Activated naive CD4-positive, alpha-beta T cell treated with Interleukin-2 at 50 U/mL for 16 hours (primary cell): ENCODE data around the gene ATP2A1.
"Not testable (repeated sequence)": the region's sequence is repeated elsewhere in the genome, so short reads cannot be mapped to it uniquely, and the experiment has no call there.

Experiments used
- DNase-seq: peaks from one replicate; pipeline ENCODE4 v3.0.0-alpha.2; 2020

Gene ATP2A1

DNA sequence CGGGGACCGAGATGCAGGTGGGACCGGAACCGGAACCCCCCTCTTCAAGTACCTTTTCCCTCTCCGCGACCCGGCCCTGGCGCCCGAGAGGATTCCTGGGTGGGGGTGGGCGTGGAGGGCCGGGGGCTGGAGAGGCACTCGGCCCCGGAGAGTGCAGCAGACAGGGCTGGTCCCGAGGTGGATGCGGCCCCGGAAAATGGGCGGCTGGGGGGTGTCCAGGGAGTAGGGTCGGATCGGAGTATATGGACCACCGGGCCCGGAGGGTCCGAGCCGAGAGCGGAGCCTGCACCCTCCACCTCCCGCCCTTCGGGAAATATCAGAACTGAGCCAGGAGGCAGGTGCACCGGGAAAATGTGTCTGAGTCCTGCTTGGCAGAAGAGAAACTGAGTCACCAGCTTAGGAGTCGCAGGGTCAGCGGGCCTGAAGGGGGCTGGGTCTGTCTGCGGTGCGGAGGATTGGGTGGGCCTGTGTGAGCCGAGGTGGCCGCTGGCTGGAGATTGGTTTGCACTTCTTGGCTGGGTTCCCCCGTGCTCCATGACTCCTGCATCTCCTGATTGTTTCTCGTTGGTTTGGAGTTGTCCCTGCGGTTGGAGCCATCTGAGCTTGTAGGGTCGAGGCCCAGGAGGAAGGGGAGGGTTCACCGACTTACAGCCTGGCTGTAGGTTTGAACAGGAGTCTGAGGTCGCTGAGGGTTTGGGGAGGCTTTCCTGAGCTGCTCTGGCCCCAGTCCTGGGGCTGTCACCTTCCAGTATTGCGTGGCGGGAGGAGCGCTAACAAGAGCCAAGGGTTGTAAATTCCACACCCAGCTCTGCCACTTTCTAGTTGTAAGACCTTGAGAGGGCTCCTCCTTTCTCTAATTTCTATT lies 14.1 kb upstream of the ATP2A1 start:
- peak; percentile 11 for DNase-seq

DNA sequence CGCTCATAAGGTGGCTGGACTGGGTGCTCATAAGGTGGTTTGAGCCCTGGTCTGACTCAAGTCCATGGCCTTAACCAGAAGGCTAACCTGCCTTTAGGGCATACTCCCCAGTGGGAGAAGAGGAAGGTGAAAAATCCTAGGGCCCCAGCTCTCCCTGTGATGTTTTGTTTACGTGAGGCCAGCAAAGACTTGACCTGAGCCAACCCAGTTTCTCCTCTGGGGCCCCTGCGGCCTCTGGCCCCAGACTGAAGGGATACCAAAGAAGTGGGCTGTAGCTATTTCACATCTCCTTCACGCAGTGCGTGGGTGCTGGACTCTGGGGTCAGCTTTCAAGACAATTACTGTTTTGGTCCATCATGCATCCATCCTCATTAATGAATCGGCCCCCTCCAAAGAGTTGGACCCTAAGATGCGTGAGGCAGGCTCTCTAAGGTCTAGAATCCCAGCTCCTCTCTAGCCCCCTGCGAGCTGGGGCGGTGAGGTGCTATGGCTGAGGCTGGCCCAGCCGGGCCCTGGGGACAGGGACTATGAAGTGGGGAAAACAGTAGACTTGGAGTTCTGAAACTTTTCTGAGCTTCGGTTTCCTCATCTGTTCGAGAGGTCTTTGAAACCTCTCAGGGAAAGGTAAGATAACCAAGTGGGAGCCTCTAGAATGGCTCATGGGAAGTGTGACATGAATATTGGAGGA lies 13.1 kb upstream of the ATP2A1 start:
- DNase-seq: no peak

DNA sequence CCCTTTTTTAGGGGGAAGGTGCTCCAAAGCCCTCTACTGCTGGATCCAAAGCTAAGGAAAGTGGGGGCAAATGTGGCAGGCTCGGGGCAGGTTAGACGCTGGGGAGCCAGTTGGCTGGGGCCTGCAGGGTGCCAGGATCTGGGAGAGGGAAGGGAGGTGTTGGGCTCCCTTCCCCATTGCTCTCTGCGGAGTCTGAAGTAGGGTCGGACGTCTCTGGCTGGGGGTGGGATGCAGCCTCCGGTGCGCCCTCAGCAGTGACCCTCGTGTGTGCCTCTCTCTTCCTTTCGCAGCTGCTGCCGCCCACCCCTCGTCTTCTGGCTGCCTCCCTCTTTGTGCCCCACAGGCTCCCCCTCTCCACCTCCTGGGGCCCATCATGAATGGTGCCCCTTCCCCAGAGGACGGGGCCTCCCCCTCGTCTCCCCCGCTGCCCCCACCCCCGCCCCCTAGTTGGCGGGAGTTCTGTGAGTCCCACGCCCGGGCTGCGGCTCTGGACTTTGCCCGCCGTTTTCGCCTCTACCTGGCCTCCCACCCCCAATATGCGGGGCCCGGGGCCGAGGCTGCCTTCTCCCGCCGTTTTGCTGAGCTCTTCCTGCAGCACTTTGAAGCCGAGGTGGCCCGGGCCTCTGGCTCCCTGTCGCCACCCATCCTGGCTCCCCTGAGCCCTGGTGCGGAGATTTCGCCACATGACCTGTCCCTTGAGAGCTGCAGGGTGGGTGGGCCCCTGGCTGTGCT lies 12.4 kb upstream of the ATP2A1 start:
- DNase-seq: no peak

DNA sequence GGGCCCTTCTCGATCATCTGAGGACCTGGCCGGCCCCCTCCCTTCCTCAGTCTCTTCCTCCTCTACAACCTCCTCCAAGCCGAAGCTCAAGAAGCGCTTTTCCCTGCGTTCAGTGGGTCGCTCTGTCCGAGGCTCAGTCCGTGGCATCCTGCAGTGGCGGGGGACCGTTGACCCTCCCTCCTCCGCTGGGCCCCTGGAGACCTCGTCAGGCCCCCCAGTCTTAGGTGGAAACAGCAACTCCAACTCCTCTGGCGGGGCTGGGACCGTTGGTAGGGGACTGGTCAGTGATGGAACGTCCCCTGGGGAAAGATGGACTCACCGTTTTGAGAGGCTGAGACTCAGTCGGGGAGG lies 11.9 kb upstream of the ATP2A1 start:
- DNase-seq: no peak

DNA sequence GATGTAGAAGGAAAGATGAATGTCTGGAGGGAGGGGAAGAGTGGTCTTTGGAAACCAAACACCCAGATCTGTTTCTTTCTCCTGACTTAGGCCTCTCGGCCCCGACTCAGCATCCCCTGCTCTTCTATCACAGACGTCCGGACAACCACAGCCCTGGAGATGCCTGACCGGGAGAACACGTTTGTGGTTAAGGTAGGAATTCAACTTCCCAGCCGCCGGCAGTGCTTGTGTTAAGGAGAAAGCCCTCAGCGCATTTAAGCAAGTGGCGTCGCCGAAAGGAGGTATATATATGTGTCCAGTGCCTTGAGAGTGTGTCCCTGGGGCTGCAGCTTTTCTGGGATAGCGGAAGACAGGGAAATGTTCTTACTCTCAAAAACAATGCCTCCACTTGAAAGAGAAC lies 11.0 kb upstream of the ATP2A1 start:
- DNase-seq: no peak

DNA sequence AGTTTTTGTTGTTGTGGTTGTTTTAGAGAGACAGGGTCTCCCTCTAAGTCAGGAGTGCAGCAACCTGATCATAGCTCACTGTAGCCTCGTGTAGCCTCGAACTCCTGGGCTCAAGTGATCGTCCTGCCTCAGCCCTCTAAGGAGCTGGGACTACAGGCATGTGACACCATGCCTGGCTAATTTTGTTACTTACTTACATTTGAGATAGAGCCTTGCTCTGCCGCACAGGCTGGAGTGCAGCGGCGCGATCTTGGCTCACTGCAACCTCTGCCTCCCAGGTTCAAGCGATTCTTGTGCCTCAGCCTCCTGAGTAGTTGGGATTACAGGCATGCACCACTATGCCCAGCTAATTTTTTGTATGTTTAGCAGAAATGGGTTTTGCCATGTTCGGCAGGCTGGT lies 10.6 kb upstream of the ATP2A1 start:
- DNase-seq: not testable (repeated sequence)

DNA sequence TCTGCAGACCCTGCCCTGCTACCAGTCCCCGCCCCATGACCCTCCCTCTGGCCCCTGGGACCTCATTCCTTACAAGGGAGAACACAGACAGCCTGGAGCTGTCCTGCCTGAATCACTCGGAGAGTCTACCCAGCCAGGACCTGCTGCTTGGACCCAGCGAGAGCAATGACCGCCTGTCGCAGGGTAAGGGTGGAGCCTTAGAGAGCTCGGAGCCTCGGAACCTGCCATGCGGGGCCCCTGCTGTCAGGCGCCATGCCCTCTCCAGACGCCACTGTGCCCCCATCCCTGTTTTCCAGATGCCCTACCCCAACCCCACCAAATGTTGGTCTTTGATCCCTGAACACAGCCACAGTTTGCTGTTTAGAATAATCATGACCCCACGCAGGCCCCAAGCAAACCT lies 9.1 kb upstream of the ATP2A1 start:
- no peak for DNase-seq

DNA sequence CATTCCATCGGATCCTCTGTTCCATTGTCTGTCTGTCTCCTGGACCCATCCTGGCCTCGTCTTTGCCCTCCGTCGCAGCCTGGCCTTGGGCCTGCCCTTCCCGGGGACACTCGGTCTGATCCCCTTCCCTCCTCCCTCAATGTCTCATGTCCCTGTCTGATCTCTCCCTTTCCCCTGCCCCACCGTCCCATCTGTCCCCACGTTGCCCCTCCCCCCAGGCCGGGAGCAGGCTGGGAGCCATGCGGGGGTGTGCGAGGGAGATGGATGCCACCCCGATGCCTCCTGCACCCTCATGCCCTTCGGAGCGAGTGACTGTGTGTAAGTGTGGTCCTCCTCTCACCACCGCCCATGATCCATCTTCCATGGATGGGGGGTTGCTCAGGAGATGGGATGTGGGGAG lies 5.3 kb upstream of the ATP2A1 start:
- DNase-seq: no peak

DNA sequence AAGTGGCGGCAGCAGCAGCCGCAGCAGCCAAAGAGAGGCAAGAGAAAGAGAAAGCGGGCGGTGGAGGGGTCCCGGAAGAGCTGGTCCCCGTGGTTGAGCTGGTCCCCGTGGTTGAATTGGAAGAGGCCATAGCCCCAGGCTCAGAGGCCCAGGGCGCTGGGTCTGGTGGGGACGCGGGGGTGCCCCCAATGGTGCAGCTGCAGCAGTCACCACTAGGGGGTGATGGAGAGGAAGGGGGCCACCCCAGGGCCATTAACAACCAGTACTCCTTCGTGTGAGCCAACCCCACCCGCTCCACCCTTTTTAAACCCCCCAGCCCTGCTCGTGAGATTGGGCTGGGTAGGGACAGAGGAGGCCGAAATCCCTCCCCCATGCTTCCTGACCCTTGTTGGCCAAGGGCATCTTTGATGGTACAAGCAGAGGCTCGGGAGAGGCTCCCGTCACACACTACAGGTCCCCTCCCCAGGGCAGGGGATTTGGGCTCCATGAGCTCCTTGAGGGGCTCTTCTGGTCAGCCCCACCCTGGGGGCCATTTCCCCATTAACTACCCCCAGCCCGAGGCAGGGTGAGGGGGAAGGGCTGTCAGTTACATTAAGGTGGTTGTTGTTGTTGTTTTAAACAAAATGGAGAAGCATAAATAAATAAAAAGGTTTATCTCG lies 4.6 kb upstream of the ATP2A1 start:
- DNase-seq: peak; percentile 69

DNA sequence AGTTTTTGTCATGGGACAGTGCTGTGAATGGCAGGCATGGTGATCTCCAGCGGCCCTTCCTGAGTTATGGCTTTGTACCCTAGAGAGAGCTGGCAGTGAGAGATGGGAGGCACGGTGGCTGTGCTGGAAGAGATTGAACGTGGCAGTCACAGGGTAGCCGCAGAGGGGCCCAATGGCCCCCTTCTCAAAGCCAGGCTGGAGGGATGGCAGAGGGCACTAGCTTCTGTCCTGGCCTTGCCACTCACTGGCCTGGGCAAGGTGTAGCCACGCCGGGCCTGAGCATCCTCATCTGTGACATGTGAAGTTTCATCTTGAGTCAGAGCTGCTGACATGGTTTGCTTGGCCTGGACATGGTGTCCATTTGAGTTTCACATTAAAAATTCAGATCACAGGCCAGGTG lies 3.9 kb upstream of the ATP2A1 start:
- no peak for DNase-seq

DNA sequence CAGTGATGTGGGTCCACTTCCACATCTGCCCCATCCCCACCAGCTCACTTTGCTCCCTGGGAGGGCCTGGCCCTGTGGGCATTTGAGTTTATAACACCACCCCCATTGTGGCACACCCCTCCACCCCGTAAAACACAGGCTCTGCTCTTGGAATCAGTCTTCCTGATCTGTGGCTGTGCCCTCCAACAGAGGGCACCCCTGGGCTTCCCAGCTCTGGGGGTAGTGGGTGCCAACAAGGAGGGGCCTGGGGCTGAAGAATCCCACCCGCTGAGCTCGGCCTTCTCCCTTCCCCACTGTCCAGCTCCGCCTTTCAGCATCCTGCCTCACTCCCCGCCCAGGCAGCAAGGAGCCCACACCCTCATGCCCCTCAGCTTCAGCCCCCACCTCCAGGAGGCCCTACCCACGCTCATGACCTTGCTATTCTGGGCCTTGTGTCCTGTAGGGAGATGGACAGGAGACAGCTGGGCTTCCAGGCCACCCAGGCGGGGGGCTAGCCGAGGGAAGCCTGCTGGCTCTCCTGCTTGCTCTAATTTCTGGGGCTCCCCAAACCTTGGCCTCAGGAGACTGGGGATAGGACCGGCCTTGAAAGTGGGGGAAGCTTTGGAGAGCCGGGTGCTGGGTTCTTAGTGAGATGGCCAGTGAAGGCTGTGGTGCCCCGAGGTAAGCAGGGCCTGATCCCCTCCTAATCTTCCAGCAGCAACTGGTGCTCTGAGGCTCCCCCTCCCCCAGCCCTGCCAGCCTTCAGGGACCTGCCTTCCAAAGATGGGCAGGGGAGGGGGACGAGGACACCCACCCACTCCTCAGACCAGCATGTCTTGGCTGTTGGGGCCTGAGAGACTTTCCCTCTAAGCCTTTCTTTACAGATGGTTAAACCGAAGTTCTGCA lies 2.9 kb upstream of the ATP2A1 start:
- DNase-seq: no peak

DNA sequence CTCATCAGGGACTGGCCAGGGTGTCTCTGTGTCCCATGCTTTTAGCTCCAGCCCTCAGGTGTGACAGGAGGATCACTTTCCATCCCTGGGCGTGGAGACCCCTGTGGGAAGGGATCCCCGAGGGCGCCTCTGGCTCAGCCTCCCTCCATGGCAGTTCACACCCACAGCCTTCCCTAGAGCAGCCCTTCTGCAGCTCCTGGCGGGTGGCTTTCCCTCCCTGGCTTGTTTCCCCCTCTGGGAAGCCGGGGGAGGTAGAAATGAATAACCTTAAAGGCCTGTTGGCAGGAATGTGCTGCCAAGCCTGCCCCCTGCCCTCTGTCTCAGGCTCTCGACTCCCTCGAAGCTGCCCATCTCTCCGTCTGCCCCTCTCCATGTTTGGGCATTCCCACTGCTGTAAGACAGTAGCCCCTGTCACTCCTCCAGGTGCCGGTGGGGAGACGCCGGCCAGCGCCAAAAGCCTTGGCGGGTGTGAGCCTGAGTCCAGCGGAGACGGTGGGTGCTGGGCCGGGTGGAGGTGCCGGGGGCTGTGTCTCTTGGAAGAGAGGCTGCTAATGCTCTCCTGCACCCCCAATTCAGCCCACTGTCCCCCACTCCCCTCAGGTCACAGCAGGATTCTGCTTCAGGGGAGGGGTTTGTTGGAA lies 2.1 kb upstream of the ATP2A1 start:
- DNase-seq: no peak

DNA sequence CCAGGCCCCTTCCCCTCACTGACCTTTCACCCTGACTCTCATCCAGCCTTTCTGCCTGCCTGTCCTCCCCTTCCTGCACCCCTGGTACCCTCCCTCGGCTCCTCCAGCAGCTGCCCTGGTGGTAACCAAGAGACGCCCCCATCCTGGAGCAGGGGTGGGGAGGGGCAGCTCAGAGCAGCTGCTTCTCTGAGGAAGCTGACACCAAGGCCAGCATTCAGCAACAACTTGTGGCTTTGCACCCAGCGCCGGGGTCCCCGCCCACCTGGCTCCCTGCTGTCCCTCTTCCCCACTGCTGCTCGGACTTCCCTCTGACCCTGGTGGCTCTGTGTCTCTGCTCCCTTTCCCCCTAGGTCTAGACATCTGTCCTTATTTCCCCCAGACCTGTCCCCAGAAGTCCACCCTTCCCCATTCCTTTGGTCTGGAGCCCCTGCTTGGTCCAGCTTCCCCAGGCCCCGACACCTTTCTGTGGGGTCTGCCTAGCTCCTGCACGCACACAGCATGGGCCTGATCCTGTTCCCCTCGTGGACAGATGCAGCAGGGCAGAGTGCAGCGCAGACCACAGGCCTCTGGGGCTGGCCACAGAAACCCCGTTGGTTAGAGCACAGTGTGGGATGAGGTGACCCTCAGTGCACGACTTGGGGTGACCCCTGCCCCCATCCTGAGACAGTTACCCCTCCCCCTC lies 1.2 kb upstream of the ATP2A1 start:
- no peak for DNase-seq

DNA sequence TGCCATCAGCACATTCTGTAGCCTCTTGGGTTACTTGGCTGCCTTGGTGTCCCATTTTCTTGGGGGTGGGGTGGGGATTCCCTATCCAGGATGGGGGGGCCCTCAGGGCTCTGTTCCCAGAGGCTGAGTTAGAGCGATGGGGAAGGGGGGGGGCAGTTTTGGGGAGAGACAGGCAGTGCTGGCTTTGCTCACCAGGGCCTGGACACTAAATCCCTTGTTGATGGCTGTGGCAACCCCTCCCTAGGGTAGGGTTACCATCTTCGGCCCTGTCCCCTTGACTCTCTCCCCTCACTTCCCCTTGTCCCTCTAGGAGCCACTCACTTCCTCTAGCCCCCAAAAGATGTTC lies 660 bp upstream of the ATP2A1 start:
- DNase-seq: no peak

DNA sequence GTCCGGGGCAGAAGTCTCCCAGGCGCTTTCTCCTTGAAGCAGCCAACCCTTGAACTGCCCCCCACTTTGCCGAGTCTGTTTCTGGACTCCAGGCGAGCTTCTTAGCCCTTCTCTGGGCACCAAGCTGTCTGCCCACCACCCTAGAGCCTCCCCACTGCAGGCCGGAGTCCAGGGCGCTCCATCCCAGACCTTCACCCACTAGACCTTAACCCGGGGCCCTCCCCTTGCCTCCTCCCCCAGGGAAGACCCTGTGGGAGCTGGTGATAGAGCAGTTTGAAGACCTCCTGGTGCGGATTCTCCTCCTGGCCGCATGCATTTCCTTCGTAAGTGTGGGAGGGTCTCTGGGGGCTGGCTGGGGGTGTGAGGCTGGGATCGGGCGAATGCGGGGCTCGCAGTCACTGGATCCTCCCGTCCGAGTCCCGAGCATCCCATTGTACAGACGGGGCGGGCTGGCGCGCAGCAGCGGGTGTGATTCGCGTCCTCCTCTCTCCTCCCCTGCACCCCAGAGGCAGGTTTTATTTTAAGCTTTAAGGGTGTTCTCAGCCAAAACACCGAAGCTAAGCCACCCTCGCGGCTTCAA lies 1.1 kb downstream of the ATP2A1 start:
- DNase-seq: no peak

DNA sequence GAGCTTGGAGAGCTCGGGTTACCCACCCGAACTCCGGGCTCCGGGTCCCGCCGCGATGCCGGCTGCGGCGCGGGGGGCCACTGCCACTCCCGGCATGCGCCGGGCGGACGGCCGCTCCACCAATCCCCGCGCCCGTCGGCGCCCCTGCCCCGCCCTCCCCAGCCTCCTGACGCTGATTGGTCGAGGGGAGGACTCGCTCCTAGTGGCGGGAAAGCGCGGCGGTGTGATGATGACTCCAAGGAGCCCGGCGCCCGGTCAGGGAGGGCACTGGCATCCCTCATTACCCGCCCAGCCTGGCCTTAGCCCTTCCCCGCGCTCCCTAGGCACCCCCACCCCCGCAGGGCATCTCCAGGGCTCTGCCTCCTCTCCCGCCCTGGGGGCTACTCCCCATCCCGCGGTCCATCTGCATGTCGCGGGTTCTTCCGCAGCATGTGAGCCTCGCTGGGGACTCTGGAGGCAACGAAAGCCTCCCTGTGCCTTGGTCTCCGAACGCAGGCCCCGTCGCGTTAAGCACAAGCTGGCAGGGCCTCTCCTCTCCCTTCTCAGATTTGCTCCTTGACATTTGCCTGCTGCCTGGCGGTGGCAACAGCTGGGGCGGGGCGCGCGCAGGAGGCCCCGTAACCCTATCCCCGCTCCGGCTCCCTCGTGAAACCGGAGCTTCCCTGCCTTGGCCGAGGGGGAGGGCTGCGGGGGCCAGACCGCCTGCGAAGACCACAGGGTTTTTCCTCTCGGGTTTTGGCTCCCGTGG lies 1.7 kb downstream of the ATP2A1 start:
- peak; percentile 93 for DNase-seq

DNA sequence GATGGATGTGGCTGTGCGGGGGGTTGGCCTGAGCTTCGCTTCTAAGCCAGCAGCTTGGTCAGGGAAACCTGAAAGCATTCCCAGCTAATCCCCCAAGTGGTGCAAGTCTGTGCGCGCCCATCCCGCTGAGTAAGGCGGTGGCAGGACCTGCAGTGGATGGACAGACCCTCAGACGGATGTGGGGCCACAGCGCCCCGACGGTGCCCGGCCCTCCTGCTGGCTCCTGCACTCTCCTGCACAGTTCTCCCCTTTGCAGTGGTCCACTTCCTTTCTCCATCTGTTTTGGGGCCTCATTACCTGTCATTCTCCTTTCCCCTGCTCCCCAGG lies 2.3 kb downstream of the ATP2A1 start:
- no peak for DNase-seq

DNA sequence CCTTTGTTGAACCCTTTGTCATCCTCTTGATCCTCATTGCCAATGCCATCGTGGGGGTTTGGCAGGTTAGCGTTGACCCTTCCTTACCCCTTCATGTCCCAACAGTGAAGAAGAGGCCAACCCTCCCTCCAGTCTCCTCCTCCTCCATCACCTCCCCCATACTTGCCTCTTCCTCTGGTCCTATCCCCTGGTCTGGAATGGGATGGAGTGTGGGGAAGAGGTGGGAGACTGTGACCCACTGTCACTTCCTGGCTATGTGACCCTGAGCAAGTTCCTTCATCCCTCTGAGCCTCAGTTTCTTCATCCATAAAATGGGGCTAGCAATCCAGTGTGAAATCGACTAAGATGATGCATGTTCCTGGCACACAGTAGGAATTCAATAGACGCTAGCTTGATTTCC lies 2.7 kb downstream of the ATP2A1 start:
- no peak for DNase-seq

DNA sequence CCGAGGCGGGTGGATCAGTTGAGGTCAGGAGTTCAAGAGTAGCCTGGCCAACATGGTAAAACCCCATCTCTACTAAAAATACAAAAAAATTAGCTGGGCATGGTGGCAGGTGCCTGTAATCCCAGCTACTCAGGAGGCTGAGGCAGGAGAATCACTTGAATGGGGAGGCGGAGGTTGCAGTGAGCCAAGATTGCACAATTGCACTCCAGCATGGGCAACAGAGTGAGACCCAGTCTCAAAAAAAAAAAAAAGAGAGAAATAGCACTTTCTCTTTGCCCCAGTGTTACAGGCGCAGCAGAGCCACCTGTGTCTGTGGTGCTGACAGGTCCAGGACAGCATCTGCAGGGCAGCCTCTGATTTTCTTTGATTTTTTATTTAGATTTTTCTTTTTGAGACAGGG lies 3.3 kb downstream of the ATP2A1 start:
- DNase-seq: not testable (repeated sequence)

DNA sequence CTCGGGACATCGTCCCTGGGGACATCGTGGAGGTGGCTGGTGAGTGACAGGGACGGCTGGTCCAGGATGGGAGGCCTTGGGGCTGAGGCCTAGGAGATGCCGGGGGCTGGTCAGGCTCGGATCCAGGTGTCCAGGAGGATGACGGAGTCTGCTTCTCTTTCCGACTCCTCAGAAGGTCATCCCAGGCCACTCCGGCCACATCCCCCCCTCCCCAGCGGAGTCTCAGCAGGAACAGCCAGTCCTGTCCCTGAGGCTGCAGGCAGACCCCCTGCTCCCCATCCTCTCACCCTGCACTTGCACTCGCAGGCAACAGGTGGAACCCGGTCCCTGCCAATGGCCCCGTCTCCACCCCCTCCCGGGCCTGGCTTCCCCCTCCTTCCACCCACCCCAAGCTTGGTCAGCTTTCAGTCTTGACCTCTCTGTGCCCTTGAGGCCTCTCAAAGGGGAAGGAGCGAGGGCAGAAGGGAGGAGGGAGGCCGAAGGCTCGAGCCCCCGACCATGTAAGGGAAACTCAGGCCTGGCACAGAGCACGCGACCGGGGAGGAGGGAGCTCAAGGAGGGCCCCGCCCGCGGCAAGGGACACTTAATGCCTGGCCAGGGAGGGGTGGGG lies 4.4 kb downstream of the ATP2A1 start:
- DNase-seq: no peak
